NB4 (cell line): ENCODE results near the gene PMEPA1.

ENCODE experiments used
- DNase-seq: peaks from one replicate; pipeline ENCODE4 v3.0.0; 2010; ENCODE audit warnings: low read depth
- H3K4me3 ChIP-seq: one replicate; pipeline ENCODE4 v1.5.1; 2011; ENCODE audit warnings: mild to moderate bottlenecking, low read depth, low read length, moderate library complexity
- CTCF ChIP-seq: IDR thresholded peaks from one replicate; pipeline ENCODE4 v1.5.1; 2012; ENCODE audit warnings: low read depth, low read length
- MAX ChIP-seq: IDR thresholded peaks from 2 replicates; pipeline ENCODE4 v1.6.1; 2011; ENCODE audit warnings: low read depth, low read length
- MYC ChIP-seq: IDR thresholded peaks from 2 replicates; pipeline ENCODE4 v1.6.1; 2011; ENCODE audit warnings: low read depth, low read length
- POLR2A ChIP-seq: IDR thresholded peaks from 2 replicates; pipeline ENCODE4 v1.6.1; 2011; ENCODE audit warnings: mild to moderate bottlenecking; ENCODE audit not compliant: insufficient read length; ENCODE audit errors: extremely low read depth

The PMEPA1 gene

GRCh38 chr20:57713505-57713903, 3.7 kb upstream of the PMEPA1 start:
- H3K4me3 ChIP-seq: no peak overlapping the region
- DNase-seq: peak; percentile 71
- TF ChIP-seq MAX: peak; percentile 43; the same call in 1 of the 2 replicates
- no peak for TF ChIP-seq POLR2A
- peak; percentile 74 for TF ChIP-seq MYC
- no peak for TF ChIP-seq CTCF

GRCh38 chr20:57712851-57713504, 3.2 kb upstream of the PMEPA1 start:
- no peak for DNase-seq
- TF ChIP-seq MYC: no peak
- no peak for TF ChIP-seq MAX
- TF ChIP-seq POLR2A: no peak
- no peak for TF ChIP-seq CTCF
- H3K4me3 ChIP-seq: no peak overlapping the region

- no peak for DNase-seq
- H3K4me3 ChIP-seq: no peak overlapping the region
- TF ChIP-seq MAX: no peak
- no peak for TF ChIP-seq CTCF
- TF ChIP-seq POLR2A: no peak
Observed at GRCh38 chr20:57712341-57712740, 2.5 kb upstream of the PMEPA1 start.

GRCh38 chr20:57711826-57712225, 2.0 kb upstream of the PMEPA1 start:
- DNase-seq: no peak

GRCh38 chr20:57711311-57711712, 1.5 kb upstream of the PMEPA1 start:
- TF ChIP-seq MYC: no peak
- no peak for TF ChIP-seq POLR2A
- TF ChIP-seq MAX: no peak
- TF ChIP-seq CTCF: no peak
- no peak overlapping the region for H3K4me3 ChIP-seq
- DNase-seq: no peak

More at GRCh38 chr20:57711826-57712225, 2.0 kb upstream of the PMEPA1 start:
- no peak overlapping the region for H3K4me3 ChIP-seq
- TF ChIP-seq MYC (no peak), MAX (no peak), POLR2A (no peak), CTCF (no peak)

- no peak for DNase-seq
- no peak for TF ChIP-seq MAX
- TF ChIP-seq POLR2A: no peak
- no peak for TF ChIP-seq CTCF
- TF ChIP-seq MYC: no peak
- no peak overlapping the region for H3K4me3 ChIP-seq
Observed at GRCh38 chr20:57710841-57711240, 1.0 kb upstream of the PMEPA1 start.
